PC-3 (cell line): ENCODE data around the gene ARHGAP12. TPM values are rescaled to one million over a fixed set of nuclear protein-coding genes. Genes with fewer than 3 reads are reported as not detected.
A peak's percentile ranks its signal among the peaks of the same experiment; 100 is the strongest.

Experiments used
- ATAC-seq: fragments of 200-7000 bp; cut with Tn5 transposase; 2 replicates; pipeline ENCODE4 v1.9.1; 2020; ENCODE audit warnings: mild to moderate bottlenecking, moderate library complexity
- BruUV-seq: library from RNA; stranded (reverse); fragments of 400-500 nt; replicated peaks from 2 replicates; lab custom pipeline; 2021; lab: Mats Ljungman, UMichigan
- CTCF ChIA-PET: fragments of 300-600 bp; sonication (Branson Sonifier 250); formaldehyde crosslinking; loops from one replicate; lab custom pipeline; 2022; ENCODE audit warnings: antibody characterized with exemption; lab: Charles Lee
- POLR2A ChIA-PET: fragments of 300-600 bp; sonication (Branson Sonifier 250); formaldehyde crosslinking; loops from one replicate; lab custom pipeline; 2022; ENCODE audit warnings: antibody characterized with exemption; ENCODE audit not compliant: unreplicated experiment; lab: Charles Lee
- DNase-seq: peaks from one replicate; pipeline ENCODE4 v3.0.0-alpha.2; 2015
- H2AFZ ChIP-seq: fragments of 300-600 bp; sonication (generic); 2 replicates; pipeline ENCODE4 v1.6.0; 2016; ENCODE audit warnings: antibody characterized with exemption, low read length
- H3F3A ChIP-seq: fragments of 300-600 bp; sonication (generic); one replicate; pipeline ENCODE4 v1.6.0; 2017; ENCODE audit warnings: antibody characterized with exemption, low read length, control low read depth, mild to moderate bottlenecking; ENCODE audit not compliant: unreplicated experiment
- H3K27ac ChIP-seq: fragments of 300-600 bp; sonication (generic); 2 replicates; pipeline ENCODE4 v1.5.1; 2016; ENCODE audit warnings: mild to moderate bottlenecking, low read length
- H3K27me3 ChIP-seq: fragments of 300-600 bp; sonication (generic); 2 replicates; pipeline ENCODE4 v1.6.1; 2016; ENCODE audit warnings: low read length, mixed read lengths
- H3K36me3 ChIP-seq: fragments of 300-600 bp; sonication (generic); 2 replicates; pipeline ENCODE4 v1.6.1; 2016; ENCODE audit warnings: low read depth, mixed run types, low read length, mixed read lengths
- H3K4me1 ChIP-seq: fragments of 300-600 bp; sonication (generic); 2 replicates; pipeline ENCODE4 v1.5.1; 2016; ENCODE audit warnings: low read length; ENCODE audit not compliant: insufficient read depth
- H3K4me2 ChIP-seq: fragments of 300-600 bp; sonication (generic); 2 replicates; pipeline ENCODE4 v1.6.0; 2016; ENCODE audit warnings: low read length
- H3K4me3 ChIP-seq: fragments of 300-600 bp; sonication (generic); 2 replicates; pipeline ENCODE4 v1.5.1; 2016; ENCODE audit warnings: mild to moderate bottlenecking, low read length, mixed read lengths
- H3K79me2 ChIP-seq: fragments of 300-600 bp; sonication (generic); 2 replicates; pipeline ENCODE4 v1.6.1; 2017; ENCODE audit warnings: low read length, mixed read lengths
- H3K9ac ChIP-seq: fragments of 300-600 bp; sonication (generic); 2 replicates; pipeline ENCODE4 v1.6.0; 2016; ENCODE audit warnings: mild to moderate bottlenecking, low read length
- H3K9me2 ChIP-seq: fragments of 300-600 bp; sonication (generic); replicated peaks from 2 replicates; pipeline ENCODE4 v1.6.1; 2016; ENCODE audit warnings: mixed run types, low read length, mixed read lengths
- H3K9me3 ChIP-seq: fragments of 300-600 bp; sonication (generic); 2 replicates; pipeline ENCODE4 v1.6.1; 2016; ENCODE audit warnings: low read length, mixed read lengths
- H4K20me1 ChIP-seq: fragments of 300-600 bp; sonication (generic); 2 replicates; pipeline ENCODE4 v1.6.1; 2016; ENCODE audit warnings: low read length, mixed read lengths
- EZH2 ChIP-seq: fragments of 300-600 bp; sonication (generic); IDR thresholded peaks from one replicate; pipeline ENCODE4 v1.6.1; 2017; ENCODE audit warnings: antibody characterized with exemption, mild to moderate bottlenecking, low read length; ENCODE audit not compliant: unreplicated experiment
- EZH2phosphoT487 ChIP-seq: fragments of 300-600 bp; sonication (generic); IDR thresholded peaks from 2 replicates; pipeline ENCODE4 v1.6.1; 2018; ENCODE audit warnings: mild to moderate bottlenecking, antibody characterized with exemption, low read length, borderline replicate concordance
- intact Hi-C: fragments of 100-400 bp; cut with micrococcal nuclease; formaldehyde crosslinking; loops from 2 replicates; pipeline ENCODE4 v1.9.0; 2023
- total RNA-seq: library from RNA; depleted of rRNA; stranded (reverse); fragments of >200 nt; gene quantifications from 2 replicates; pipeline ENCODE4 v1.2.3, GENCODE V29; 2014
- TF ChIP-seq, protein P1 (sequence below): fragments of 300-600 bp; sonication (generic); conservative IDR thresholded peaks from 2 replicates; pipeline ENCODE4 v1.5.1; 2017; ENCODE audit warnings: antibody characterized with exemption, low read depth, mild to moderate bottlenecking, low read length

Gene ARHGAP12
- total RNA-seq, 1 experiment from 2014 or later: 16.6 TPM

DNA sequence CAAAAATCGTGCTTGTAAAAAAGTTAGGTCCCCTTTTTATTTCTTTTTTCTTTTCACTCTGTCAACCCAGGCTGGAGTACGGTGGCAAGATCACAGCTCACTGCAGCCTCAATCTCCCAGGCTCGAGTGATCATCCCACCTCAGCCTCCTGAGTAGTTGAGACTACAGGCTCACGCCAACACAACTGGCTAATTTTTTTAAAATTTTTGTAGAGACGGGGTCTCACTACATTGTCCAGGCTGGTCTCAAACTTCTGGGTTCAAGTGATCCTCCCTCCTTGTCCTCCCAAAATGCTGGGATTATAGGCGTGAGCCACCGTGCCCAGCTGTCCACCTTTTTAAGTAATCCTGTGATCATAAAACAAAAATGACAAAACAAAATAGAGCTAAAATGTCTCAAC, 19.4 kb upstream of the ARHGAP12 start:
- peak overlapping the region; percentile 71 for H3K4me2 ChIP-seq
- CTCF ChIA-PET: interaction anchor here (2.8 kb wide), 1 partner anchor 86 kb away, joined by 25 read pairs; no protein-coding TSS in a partner anchor
- H3K4me1 ChIP-seq: peaks cover 42% of the 10 kb centered on the region
- no TSS peak for BruUV-seq
- H4K20me1 ChIP-seq: no peaks in the 10 kb centered on the region
- POLR2A ChIA-PET: interaction anchor here (0.6 kb wide), 2 partner anchors 86 to 1009 kb away, joined by 4 to 9 read pairs; no protein-coding TSS in a partner anchor
- H3K4me3 ChIP-seq: peak overlapping the region; percentile 35; the same call in 1 of the 2 replicates
- H3K27ac ChIP-seq: no peak overlapping the region
- H3K9me2 ChIP-seq: no peaks in the 10 kb centered on the region
- H3K36me3 ChIP-seq: no peaks in the 10 kb centered on the region
- DNase-seq: no peak
- no peak overlapping the region for H3K9ac ChIP-seq
- H3F3A ChIP-seq: no peaks in the 10 kb centered on the region
- peak overlapping the region; percentile 60 for H2AFZ ChIP-seq
- H3K9me3 ChIP-seq: no peaks in the 10 kb centered on the region
- H3K27me3 ChIP-seq: no peaks in the 10 kb centered on the region
- intact Hi-C loops: no loop called here
- TF ChIP-seq EZH2: no peak
- TF ChIP-seq, protein P1, sequence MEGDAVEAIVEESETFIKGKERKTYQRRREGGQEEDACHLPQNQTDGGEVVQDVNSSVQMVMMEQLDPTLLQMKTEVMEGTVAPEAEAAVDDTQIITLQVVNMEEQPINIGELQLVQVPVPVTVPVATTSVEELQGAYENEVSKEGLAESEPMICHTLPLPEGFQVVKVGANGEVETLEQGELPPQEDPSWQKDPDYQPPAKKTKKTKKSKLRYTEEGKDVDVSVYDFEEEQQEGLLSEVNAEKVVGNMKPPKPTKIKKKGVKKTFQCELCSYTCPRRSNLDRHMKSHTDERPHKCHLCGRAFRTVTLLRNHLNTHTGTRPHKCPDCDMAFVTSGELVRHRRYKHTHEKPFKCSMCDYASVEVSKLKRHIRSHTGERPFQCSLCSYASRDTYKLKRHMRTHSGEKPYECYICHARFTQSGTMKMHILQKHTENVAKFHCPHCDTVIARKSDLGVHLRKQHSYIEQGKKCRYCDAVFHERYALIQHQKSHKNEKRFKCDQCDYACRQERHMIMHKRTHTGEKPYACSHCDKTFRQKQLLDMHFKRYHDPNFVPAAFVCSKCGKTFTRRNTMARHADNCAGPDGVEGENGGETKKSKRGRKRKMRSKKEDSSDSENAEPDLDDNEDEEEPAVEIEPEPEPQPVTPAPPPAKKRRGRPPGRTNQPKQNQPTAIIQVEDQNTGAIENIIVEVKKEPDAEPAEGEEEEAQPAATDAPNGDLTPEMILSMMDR: no peak
- no peak for TF ChIP-seq EZH2phosphoT487
- ATAC-seq: no peak
- H3K79me2 ChIP-seq: no peaks in the 10 kb centered on the region

DNA sequence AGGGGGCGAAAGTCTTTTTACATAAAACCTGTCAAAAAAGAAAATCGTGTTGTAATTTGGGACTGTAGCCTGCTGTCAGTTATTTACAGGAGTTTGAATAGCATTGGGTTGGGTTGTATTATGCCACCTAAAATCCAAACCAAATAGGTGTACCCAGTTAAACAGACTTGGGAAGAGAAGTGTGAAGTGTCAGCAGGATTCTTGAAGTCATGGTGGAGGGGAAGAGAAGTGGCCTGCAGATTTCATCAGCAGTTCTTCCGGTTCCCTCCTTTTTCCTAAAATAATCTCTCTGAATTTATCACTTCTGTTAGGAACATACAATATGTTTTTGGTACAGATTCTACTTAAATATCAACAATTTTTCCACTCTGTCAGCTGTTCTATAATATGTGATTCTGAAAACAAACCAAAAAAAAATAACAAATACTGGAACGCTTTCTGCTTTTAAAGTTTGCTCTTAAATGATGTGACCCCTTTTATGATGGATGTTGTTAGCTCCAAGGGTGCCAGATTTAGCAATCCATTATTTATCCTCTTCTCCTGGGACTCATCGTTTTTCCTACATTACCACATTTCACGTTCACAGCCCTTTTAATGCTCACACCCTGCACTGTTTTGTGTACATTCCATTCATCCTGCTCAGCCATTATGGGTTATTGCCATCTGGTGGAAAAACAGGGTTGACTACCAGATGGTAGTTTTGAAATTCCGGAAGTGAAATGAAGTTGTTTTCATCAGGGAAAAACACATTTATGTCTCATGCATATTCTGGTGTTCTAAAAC, 18.7 kb upstream of the ARHGAP12 start:
- H3K9me2 ChIP-seq: no peaks in the 10 kb centered on the region
- H3K27me3 ChIP-seq: no peaks in the 10 kb centered on the region
- H3F3A ChIP-seq: no peaks in the 10 kb centered on the region
- H3K4me1 ChIP-seq: peaks cover 47% of the 10 kb centered on the region
- no peak overlapping the region for H3K9ac ChIP-seq
- TF ChIP-seq, protein P1: peak; percentile 69
- no peak for TF ChIP-seq EZH2phosphoT487
- H3K4me2 ChIP-seq: peak overlapping the region; percentile 71
- no TSS peak for BruUV-seq
- no peaks in the 10 kb centered on the region for H3K79me2 ChIP-seq
- H2AFZ ChIP-seq: peak overlapping the region; percentile 60
- H3K27ac ChIP-seq: peak overlapping the region; percentile 13; the same call in 1 of the 2 replicates
- H3K9me3 ChIP-seq: no peaks in the 10 kb centered on the region
- peak; percentile 86 for DNase-seq
- H3K36me3 ChIP-seq: no peaks in the 10 kb centered on the region
- ChIA-PET POLR2A (interaction anchor here (0.6 kb wide), 2 partner anchors 16 to 1010 kb away, joined by 4 to 7 read pairs; no protein-coding TSS in a partner anchor), CTCF (interaction anchor here (2.8 kb wide), 1 partner anchor 85 kb away, joined by 25 read pairs; no protein-coding TSS in a partner anchor)
- H4K20me1 ChIP-seq: no peaks in the 10 kb centered on the region
- H3K4me3 ChIP-seq: peak overlapping the region; percentile 35; the same call in 1 of the 2 replicates
- ATAC-seq: peak; percentile 76
- intact Hi-C loops: loop anchor here (1.0 kb wide), 2 partner anchors 85 to 110 kb away; no protein-coding TSS in a partner anchor

DNA sequence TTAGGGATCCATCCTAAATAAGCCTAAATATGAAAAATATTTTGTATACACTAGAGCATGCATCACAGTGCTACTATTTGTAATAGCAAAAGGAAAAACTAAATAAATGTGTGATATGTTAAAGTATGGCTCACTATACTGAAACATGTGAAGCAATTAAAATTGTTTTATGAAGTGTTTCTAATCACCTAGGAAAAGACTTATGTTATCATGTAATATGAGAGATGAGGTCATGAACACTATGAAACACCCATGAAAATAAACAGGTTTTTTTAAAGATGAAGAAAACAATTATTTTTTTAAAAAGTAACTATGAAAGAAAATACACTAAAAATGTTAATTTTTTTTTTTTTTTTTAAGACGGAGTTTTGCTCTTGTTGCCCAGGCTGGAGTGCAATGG, 16.8 kb upstream of the ARHGAP12 start:
- no peaks in the 10 kb centered on the region for H3K9me2 ChIP-seq
- peak overlapping the region; percentile 94; the same call in 1 of the 2 replicates for H3K27ac ChIP-seq
- ATAC-seq: no peak
- no peak overlapping the region for H2AFZ ChIP-seq
- H3K9ac ChIP-seq: no peak overlapping the region
- H3K36me3 ChIP-seq: no peaks in the 10 kb centered on the region
- intact Hi-C loops: loop anchor here (2.0 kb wide), 1 partner anchor 17 kb away; the partner anchor contains the start of gene ARHGAP12
- H4K20me1 ChIP-seq: no peaks in the 10 kb centered on the region
- no peaks in the 10 kb centered on the region for H3K27me3 ChIP-seq
- peaks cover 64% of the 10 kb centered on the region for H3K4me1 ChIP-seq
- no peak overlapping the region for H3K4me3 ChIP-seq
- DNase-seq: no peak
- BruUV-seq: no TSS peak
- POLR2A ChIA-PET: no interaction called here
- TF ChIP-seq EZH2phosphoT487 (no peak), EZH2 (no peak)
- TF ChIP-seq, protein P1: no peak
- H3K9me3 ChIP-seq: no peaks in the 10 kb centered on the region
- no peaks in the 10 kb centered on the region for H3K79me2 ChIP-seq
- CTCF ChIA-PET: no interaction called here
- H3K4me2 ChIP-seq: peak overlapping the region; percentile 48
- peaks cover 2% of the 10 kb centered on the region for H3F3A ChIP-seq
